Measurements from ENCODE around the gene UAP1L1.

- TF ChIP-seq CTCF (IDR thresholded peaks at IDR 0.05; ENCODE audit: low read length) (no peak), EZH2 (IDR thresholded peaks at IDR 0.05; ENCODE audit: borderline replicate concordance, low read length) (no peak)
Measured at GRCh38 chr9:137111788-137112563, 34.7 kb downstream of the UAP1L1 start.
